Liver (tissue), 9 donors: ENCODE data around the gene AKR1B1. TPM values are rescaled to one million over a fixed set of nuclear protein-coding genes. Genes with fewer than 3 reads are reported as not detected.

ENCODE experiments used
- DNase-seq: peaks from one replicate; pipeline ENCODE4 v3.0.0-alpha.2; 2017; ENCODE audit warnings: low spot score
- H3K27ac ChIP-seq, 2 donors: one replicate each; pipeline ENCODE4 v1.7.0; 2013; ENCODE audit warnings: inconsistent platforms in 2 of 2, low read length in 2 of 2, control low read depth in 1 of 2, low read depth in 1 of 2, mild to moderate bottlenecking in 1 of 2
- H3K27me3 ChIP-seq, 4 donors: one replicate each; pipeline versions ENCODE4 v1.6.1 to v1.7.0; 2013; ENCODE audit warnings: low read length in 3 of 4, inconsistent platforms in 1 of 4, mild to moderate bottlenecking in 1 of 4, moderate library complexity in 1 of 4; ENCODE audit not compliant: control insufficient read depth in 4 of 4, insufficient read depth in 4 of 4
- H3K36me3 ChIP-seq, 4 donors: one replicate each; pipeline versions ENCODE4 v1.6.1 to v1.7.0; 2013; ENCODE audit warnings: low read length in 3 of 4, mild to moderate bottlenecking in 3 of 4, low read depth in 1 of 4, moderate library complexity in 1 of 4; ENCODE audit not compliant: control insufficient read depth in 4 of 4, insufficient read depth in 3 of 4
- H3K4me1 ChIP-seq, 4 donors: one replicate each; pipeline versions ENCODE4 v1.6.1 to v1.7.0; 2013; ENCODE audit warnings: low read length in 3 of 4, mild to moderate bottlenecking in 3 of 4, moderate library complexity in 1 of 4; ENCODE audit not compliant: control insufficient read depth in 4 of 4, insufficient read depth in 4 of 4
- H3K4me3 ChIP-seq, 3 donors: one replicate each; pipeline versions ENCODE4 v1.6.1 to v1.7.0; 2013; ENCODE audit warnings: low read length in 3 of 3, control low read depth in 1 of 3, low read depth in 1 of 3, mild to moderate bottlenecking in 1 of 3
- H3K9ac ChIP-seq, 2 donors: one replicate each; pipeline ENCODE4 v1.7.0; 2013; ENCODE audit warnings: low read length in 2 of 2, mild to moderate bottlenecking in 2 of 2, moderate library complexity in 2 of 2, control low read depth in 1 of 2, low read depth in 1 of 2
- H3K9me3 ChIP-seq, 4 donors: one replicate each; pipeline versions ENCODE4 v1.6.1 to v1.7.0; 2013; ENCODE audit warnings: low read length in 3 of 4; ENCODE audit not compliant: control insufficient read depth in 4 of 4
- ATF3 ChIP-seq: IDR thresholded peaks from 2 replicates; pipeline ENCODE4 v1.6.1; 2016; ENCODE audit warnings: antibody characterized with exemption
- CTCF ChIP-seq: fragments of 150-350 bp; IDR thresholded peaks from 2 replicates; pipeline ENCODE4 v1.5.1; 2017; ENCODE audit warnings: improper control_type of control experiment, low read depth, low read length; ENCODE audit not compliant: missing input control
- EGR1 ChIP-seq, 2 donors: IDR thresholded peaks; 2 replicates each; pipeline ENCODE4 v1.6.1; 2016 to 2018; ENCODE audit warnings: antibody characterized with exemption in 2 of 2, low read depth in 2 of 2
- GABPA ChIP-seq, 2 donors: IDR thresholded peaks in 1 of 2; conservative IDR thresholded peaks in 1 of 2; 2 replicates each; pipeline ENCODE4 v1.6.1; 2016; ENCODE audit warnings: antibody characterized with exemption in 2 of 2, mild to moderate bottlenecking in 1 of 2, moderate library complexity in 1 of 2
- HNF4A ChIP-seq, 2 donors: conservative IDR thresholded peaks; 2 replicates each; pipeline ENCODE4 v1.6.1; 2016; ENCODE audit warnings: antibody characterized with exemption in 2 of 2, mild to moderate bottlenecking in 2 of 2
- HNF4G ChIP-seq: IDR thresholded peaks from 2 replicates; pipeline ENCODE4 v1.6.1; 2016; ENCODE audit warnings: antibody characterized with exemption
- JUND ChIP-seq, 2 donors: IDR thresholded peaks; 2 replicates each; pipeline ENCODE4 v1.6.1; 2016; ENCODE audit warnings: antibody characterized with exemption in 2 of 2
- MAX ChIP-seq: IDR thresholded peaks from 2 replicates; pipeline ENCODE4 v1.6.1; 2016; ENCODE audit warnings: antibody characterized with exemption
- RAD21 ChIP-seq, 2 donors: IDR thresholded peaks; 2 replicates each; pipeline ENCODE4 v1.6.1; 2016; ENCODE audit warnings: antibody characterized with exemption in 2 of 2, mild to moderate bottlenecking in 2 of 2
- REST ChIP-seq: IDR thresholded peaks from 2 replicates; pipeline ENCODE4 v1.6.1; 2016; ENCODE audit warnings: antibody characterized with exemption, mild to moderate bottlenecking
- RXRA ChIP-seq, 2 donors: IDR thresholded peaks; 2 replicates each; pipeline ENCODE4 v1.6.1; 2017 to 2018; ENCODE audit warnings: antibody characterized with exemption in 2 of 2, mild to moderate bottlenecking in 1 of 2
- SP1 ChIP-seq: IDR thresholded peaks from 2 replicates; pipeline ENCODE4 v1.6.1; 2018; ENCODE audit warnings: antibody characterized with exemption, mild to moderate bottlenecking
- TAF1 ChIP-seq: conservative IDR thresholded peaks from 2 replicates; pipeline ENCODE4 v1.6.1; 2016; ENCODE audit warnings: antibody characterized with exemption, mild to moderate bottlenecking
- YY1 ChIP-seq: IDR thresholded peaks from 2 replicates; pipeline ENCODE4 v1.6.1; 2016; ENCODE audit warnings: antibody characterized with exemption, mild to moderate bottlenecking
- ZBTB33 ChIP-seq: IDR thresholded peaks from 2 replicates; pipeline ENCODE4 v1.6.1; 2016; ENCODE audit warnings: antibody characterized with exemption
- WGBS: extraction: QIAGEN DNeasy Blood & Tissue Kit; methylation state at CpG from one replicate; pipeline ENCODE4 v1.1.7; 2013; 5-methylcytosine and 5-hydroxymethylcytosine counted together
- polyA plus RNA-seq, 2 donors: library from polyadenylated mRNA; stranded (reverse) in 1 of 2; unstranded in 1 of 2; fragments of 200-250 nt in 1 of 2; fragments of >200 nt in 1 of 2; fragmentation: Nextera tagmentation in 1 of 2; extraction: Ambion mirVana in 1 of 2; gene quantifications; one replicate each; pipeline versions ENCODE4 v1.2.1 to v1.2.3, GENCODE V29; 2013 to 2015
- total RNA-seq, 2 donors: library from RNA; depleted of rRNA; stranded (reverse); fragments of >200 nt; gene quantifications; one replicate each; pipeline ENCODE4 v1.2.3, GENCODE V29; 2014
- donor health status: healthy.
- donor health status: healthy.
- donor health status: healthy.
- donor health status: healthy.
- donor health status: healthy.

AKR1B1 gene
- total and polyA plus RNA-seq, 4 donors, result 10.8 to 12.6 (median 11.6) TPM

- WGBS, result 61% methylated on average over 6 of the region's 6 CpGs
These were observed 29.4 kb downstream of the AKR1B1 start for GRCh38 chr7:134429481-134429880.

GRCh38 chr7:134428942-134429341 lies 30.0 kb downstream of the AKR1B1 start:
- DNase-seq, result no peak
- Histone ChIP-seq H3K9me3 (no peaks in the 10 kb centered on the region), H3K27ac (no peak overlapping the region), H3K4me1 (peaks cover 0 to 13% (median 9%) of the 10 kb centered on the region in 4 donors), H3K36me3 (no peaks in the 10 kb centered on the region), H3K27me3 (no peaks in the 10 kb centered on the region), H3K4me3 (no peak overlapping the region), H3K9ac (no peak overlapping the region)
- TF ChIP-seq HNF4A (conservative IDR thresholded peaks at IDR 0.05) (no peak), ATF3 (no peak), RAD21 (IDR thresholded peaks at IDR 0.05) (no peak), TAF1 (no peak), GABPA (IDR thresholded peaks at IDR 0.05 in 1 of 2, conservative IDR thresholded peaks at IDR 0.05 in 1 of 2) (no peak), ZBTB33 (no peak), MAX (no peak)
- WGBS, result 80% methylated on average over 9 of the region's 9 CpGs

More at GRCh38 chr7:134429481-134429880, 29.4 kb downstream of the AKR1B1 start:
- no peak for DNase-seq
- Histone ChIP-seq H3K4me1 (peaks cover 0 to 13% (median 9%) of the 10 kb centered on the region in 4 donors), H3K27ac (no peak overlapping the region), H3K4me3 (no peak overlapping the region), H3K27me3 (no peaks in the 10 kb centered on the region), H3K36me3 (no peaks in the 10 kb centered on the region), H3K9ac (no peak overlapping the region), H3K9me3 (no peaks in the 10 kb centered on the region)
- TF ChIP-seq HNF4A (conservative IDR thresholded peaks at IDR 0.05) (no peak), EGR1 (IDR thresholded peaks at IDR 0.05; ENCODE audit: low read depth in 2 of 2) (no peak)

- WGBS, result 79% methylated on average over 2 of the region's 2 CpGs
- no peak for TF ChIP-seq TAF1
- TF ChIP-seq CTCF, result no peak
- TF ChIP-seq YY1, result no peak
- TF ChIP-seq RXRA (IDR thresholded peaks at IDR 0.05), result no peak
- no peak for TF ChIP-seq JUND (IDR thresholded peaks at IDR 0.05)
- no peak for TF ChIP-seq GABPA (IDR thresholded peaks at IDR 0.05 in 1 of 2, conservative IDR thresholded peaks at IDR 0.05 in 1 of 2)
- TF ChIP-seq HNF4G, result no peak
- no peak for TF ChIP-seq MAX
- no peak for TF ChIP-seq HNF4A (conservative IDR thresholded peaks at IDR 0.05)
- TF ChIP-seq SP1, result no peak
- TF ChIP-seq REST, result no peak
- no peak for TF ChIP-seq RAD21 (IDR thresholded peaks at IDR 0.05)
- TF ChIP-seq EGR1 (IDR thresholded peaks at IDR 0.05; ENCODE audit: low read depth in 2 of 2), result no peak
- no peak for DNase-seq
These were observed 31.0 kb downstream of the AKR1B1 start for GRCh38 chr7:134427896-134428295.

More at GRCh38 chr7:134427896-134428295, 31.0 kb downstream of the AKR1B1 start:
- Histone ChIP-seq H3K4me1 (peaks cover 0 to 13% (median 7%) of the 10 kb centered on the region in 4 donors), H3K9me3 (no peaks in the 10 kb centered on the region), H3K36me3 (no peaks in the 10 kb centered on the region), H3K4me3 (no peak overlapping the region), H3K27me3 (no peaks in the 10 kb centered on the region), H3K27ac (no peak overlapping the region), H3K9ac (no peak overlapping the region)
